Cardiac septum (tissue), 1 donor: Measurements from ENCODE around the gene TNFRSF4. TPM values are rescaled to one million over a fixed set of nuclear protein-coding genes. Genes with fewer than 3 reads are reported as not detected.
"Not testable (repeated sequence)": the region's sequence is repeated elsewhere in the genome, so short reads cannot be mapped to it uniquely, and the experiment has no call there.

Experiments
- DNase-seq: peaks from one replicate; pipeline ENCODE4 v3.0.0-alpha.2; 2020; ENCODE audit warnings: low spot score
- intact Hi-C: fragments of 100-400 bp; cut with DNase I; formaldehyde crosslinking; loops from one replicate; pipeline ENCODE4 v1.14.0; 2022
- long read RNA-seq: library from polyadenylated mRNA; unstranded; transcript quantifications from one replicate; pipeline ENCODE4 v2.0.0, GENCODE V29; 2021
- total RNA-seq: library from RNA; stranded (reverse); fragmentation: NEBNext Ultra II Directional; extraction: Animal tissue kit (Norgen Biotek cat#: 25700); gene quantifications from one replicate; pipeline ENCODE4 v1.2.1, GENCODE V29; 2021
- donor health status: DM: no; HTN: no; CAD: no.

The TNFRSF4 gene
- 4.3 TPM for total RNA-seq
- long read RNA-seq, transcript TNFRSF4-201 (7 exons, 1,068 nt): major isoform, 5 of 7 reads
- long read RNA-seq, partial matches to known transcripts: 1 of 7 reads
- long read RNA-seq, other reads (novel, unspliced or antisense): 1 of 7 reads

GRCh38 chr1:1213345-1214265, at the start of gene TNFRSF4:
TNFRSF4 (minus strand) TSS chr1:1214153; CDS start chr1:1214127, 26 bp downstream.
- no peak for DNase-seq
- intact Hi-C loops: no loop called here

- no peak for DNase-seq
- intact Hi-C loops: no loop called here
These were observed 48.8 kb upstream of the TNFRSF4 start for GRCh38 chr1:1262758-1263157.

GRCh38 chr1:1262071-1262470, 48.1 kb upstream of the TNFRSF4 start:
- no peak for DNase-seq
- intact Hi-C loops: no loop called here

- intact Hi-C loops: no loop called here
- DNase-seq: no peak
These were observed 47.0 kb upstream of the TNFRSF4 start for GRCh38 chr1:1260843-1261560.

- intact Hi-C loops: no loop called here
- no peak for DNase-seq
These were observed 46.1 kb upstream of the TNFRSF4 start for GRCh38 chr1:1259951-1260600.

- DNase-seq: no peak
- intact Hi-C loops: no loop called here
These were observed 45.6 kb upstream of the TNFRSF4 start for GRCh38 chr1:1259540-1259939.

GRCh38 chr1:1259119-1259488, 45.2 kb upstream of the TNFRSF4 start:
- intact Hi-C loops: no loop called here
- no peak for DNase-seq

- DNase-seq: no peak
- intact Hi-C loops: no loop called here
These were observed 43.3 kb upstream of the TNFRSF4 start for GRCh38 chr1:1256956-1257871.

GRCh38 chr1:1255611-1256010, 41.7 kb upstream of the TNFRSF4 start:
- intact Hi-C loops: no loop called here
- DNase-seq: no peak

GRCh38 chr1:1255078-1255477, 41.1 kb upstream of the TNFRSF4 start:
- intact Hi-C loops: no loop called here
- no peak for DNase-seq

GRCh38 chr1:1254667-1254998, 40.7 kb upstream of the TNFRSF4 start:
- intact Hi-C loops: no loop called here
- DNase-seq: no peak

GRCh38 chr1:1253972-1254666, 40.2 kb upstream of the TNFRSF4 start:
- DNase-seq: no peak
- intact Hi-C loops: no loop called here

GRCh38 chr1:1253314-1253713, 39.4 kb upstream of the TNFRSF4 start:
- intact Hi-C loops: no loop called here
- DNase-seq: no peak

GRCh38 chr1:1250786-1251284, 36.9 kb upstream of the TNFRSF4 start:
- DNase-seq: no peak
- intact Hi-C loops: loop anchor here (2.0 kb wide), 1 partner anchor 128 kb away; no protein-coding TSS in a partner anchor

GRCh38 chr1:1248009-1248913, 34.3 kb upstream of the TNFRSF4 start:
- intact Hi-C loops: not testable (repeated sequence)

GRCh38 chr1:1247341-1247913, 33.5 kb upstream of the TNFRSF4 start:
- intact Hi-C loops: no loop called here
- no peak for DNase-seq

More at GRCh38 chr1:1248009-1248913, 34.3 kb upstream of the TNFRSF4 start:
- not testable (repeated sequence) for DNase-seq
